KG1 (cell line): ENCODE measurements around the gene ASTN2.

Experiments used
- DNase-seq: peaks from one replicate; lab custom pipeline; 2025; lab: John Stamatoyannopoulos, UW

ASTN2 gene

GRCh38 chr9:116411506-116411905 lies 1003.4 kb downstream of the ASTN2 start:
- DNase-seq, result no peak

- DNase-seq, result no peak
Measured at GRCh38 chr9:116409638-116410037, 1005.2 kb downstream of the ASTN2 start.

- DNase-seq, result no peak
Measured at GRCh38 chr9:116409129-116409528, 1005.7 kb downstream of the ASTN2 start.

GRCh38 chr9:116406469-116406868 lies 1008.4 kb downstream of the ASTN2 start:
- DNase-seq, result no peak

GRCh38 chr9:116405321-116405720 lies 1009.5 kb downstream of the ASTN2 start:
- DNase-seq, result no peak

GRCh38 chr9:116404228-116404627 lies 1010.6 kb downstream of the ASTN2 start:
- no peak for DNase-seq

GRCh38 chr9:116403171-116403570 lies 1011.7 kb downstream of the ASTN2 start:
- DNase-seq, result no peak

GRCh38 chr9:116395699-116396037 lies 1019.2 kb downstream of the ASTN2 start:
- no peak for DNase-seq

GRCh38 chr9:116394894-116395698 lies 1019.8 kb downstream of the ASTN2 start:
- no peak for DNase-seq

- no peak for DNase-seq
Measured at GRCh38 chr9:116394070-116394469, 1020.8 kb downstream of the ASTN2 start.

GRCh38 chr9:116393198-116393597 lies 1021.7 kb downstream of the ASTN2 start:
- DNase-seq, result no peak

- no peak for DNase-seq
Measured at GRCh38 chr9:116391306-116391900, 1023.5 kb downstream of the ASTN2 start.

- DNase-seq, result no peak
Measured at GRCh38 chr9:116390303-116391228, 1024.3 kb downstream of the ASTN2 start.

GRCh38 chr9:116389541-116390302 lies 1025.1 kb downstream of the ASTN2 start:
- no peak for DNase-seq

GRCh38 chr9:116387934-116388698 lies 1026.7 kb downstream of the ASTN2 start:
- no peak for DNase-seq

GRCh38 chr9:116383936-116384335 lies 1030.9 kb downstream of the ASTN2 start:
- no peak for DNase-seq

- DNase-seq, result no peak
Measured at GRCh38 chr9:116383133-116383532, 1031.7 kb downstream of the ASTN2 start.

GRCh38 chr9:116382053-116382452 lies 1032.8 kb downstream of the ASTN2 start:
- no peak for DNase-seq

GRCh38 chr9:116381350-116381749 lies 1033.5 kb downstream of the ASTN2 start:
- no peak for DNase-seq

GRCh38 chr9:116380496-116380995 lies 1034.3 kb downstream of the ASTN2 start:
- no peak for DNase-seq

GRCh38 chr9:116379821-116380220 lies 1035.0 kb downstream of the ASTN2 start:
- no peak for DNase-seq
